Psoas muscle (tissue), 8 donors: Measurements from ENCODE around the gene BHLHA15. TPM values are rescaled to one million over a fixed set of nuclear protein-coding genes. Genes with fewer than 3 reads are reported as not detected.

Source experiments
- ATAC-seq, 4 donors: fragments of 200-7000 bp; cut with Tn5 transposase; one replicate each; pipeline ENCODE4 v1.9.1; 2020; ENCODE audit warnings: moderate library complexity in 3 of 4, mild to moderate bottlenecking in 2 of 4
- DNase-seq, 2 donors: peaks; one replicate each; pipeline ENCODE4 v3.0.0-alpha.2; 2020
- H3K27ac ChIP-seq: fragments of 200-600 bp; one replicate; pipeline ENCODE4 v1.8.0; 2022
- H3K27me3 ChIP-seq, 3 donors: fragments of 200-600 bp in 1 of 3; one replicate each; pipeline versions ENCODE4 v1.6.1 to v1.8.0; 2013 to 2022; ENCODE audit warnings: low read length in 2 of 3, mild to moderate bottlenecking in 2 of 3, moderate library complexity in 1 of 3; ENCODE audit not compliant: insufficient read depth in 3 of 3
- H3K36me3 ChIP-seq, 2 donors: fragments of 200-600 bp in 1 of 2; one replicate each; pipeline versions ENCODE4 v1.6.1 to v1.8.0; 2013 to 2022; ENCODE audit warnings: low read depth in 1 of 2, mild to moderate bottlenecking in 1 of 2, moderate library complexity in 1 of 2; ENCODE audit not compliant: insufficient read depth in 1 of 2
- H3K4me1 ChIP-seq: fragments of 200-600 bp; one replicate; pipeline ENCODE4 v1.8.0; 2022
- H3K4me3 ChIP-seq: fragments of 200-600 bp; one replicate; pipeline ENCODE4 v1.8.0; 2022; ENCODE audit warnings: mild to moderate bottlenecking
- H3K9me3 ChIP-seq: fragments of 200-600 bp; one replicate; pipeline ENCODE4 v1.8.0; 2022
- CTCF ChIP-seq: fragments of 200-600 bp; IDR thresholded peaks from one replicate; pipeline ENCODE4 v1.8.0; 2022; ENCODE audit warnings: antibody characterized with exemption
- WGBS, 3 donors: extraction: QIAGEN DNeasy Blood & Tissue Kit; methylation state at CpG; one replicate each; pipeline versions ENCODE4 v1.1.6 to v1.1.7; 2013; 5-methylcytosine and 5-hydroxymethylcytosine counted together
- intact Hi-C, 2 donors: fragments of 100-400 bp; cut with DNase I; formaldehyde crosslinking; loops; one replicate each; pipeline versions ENCODE4 v1.11.0 to v1.14.2; 2022
- polyA plus RNA-seq, 3 donors: library from polyadenylated mRNA; stranded (reverse); fragments of 200-250 nt; gene quantifications; one replicate each; pipeline ENCODE4 v1.2.3, GENCODE V29; 2013
- total RNA-seq, 4 donors: library from RNA; stranded (reverse); fragmentation: NEBNext Ultra II Directional in 2 of 4; extraction: Animal tissue kit (Norgen Biotek cat#: 25700) in 2 of 4; gene quantifications; one replicate each; pipeline versions ENCODE4 v1.2.1 to v1.2.4, GENCODE V29; 2021 to 2023
- donor health status: healthy with polysubstance abuse.
- donor health status: DM: no; HTN: no; CAD: no; lungs with moderate emphysema.
- donor health status: Bipolar disorder and iron deficiency.
- donor health status: healthy.
- donor health status: DM: yes; HTN: yes; CAD: no.
- donor health status: DM: no; HTN: no; CAD: no.
- donor health status: DM: no; HTN: no; CAD: no.
- donor health status: DM: yes; HTN: yes; CAD: no.

Gene BHLHA15
- total and polyA plus RNA-seq, 7 donors = not detected

DNA sequence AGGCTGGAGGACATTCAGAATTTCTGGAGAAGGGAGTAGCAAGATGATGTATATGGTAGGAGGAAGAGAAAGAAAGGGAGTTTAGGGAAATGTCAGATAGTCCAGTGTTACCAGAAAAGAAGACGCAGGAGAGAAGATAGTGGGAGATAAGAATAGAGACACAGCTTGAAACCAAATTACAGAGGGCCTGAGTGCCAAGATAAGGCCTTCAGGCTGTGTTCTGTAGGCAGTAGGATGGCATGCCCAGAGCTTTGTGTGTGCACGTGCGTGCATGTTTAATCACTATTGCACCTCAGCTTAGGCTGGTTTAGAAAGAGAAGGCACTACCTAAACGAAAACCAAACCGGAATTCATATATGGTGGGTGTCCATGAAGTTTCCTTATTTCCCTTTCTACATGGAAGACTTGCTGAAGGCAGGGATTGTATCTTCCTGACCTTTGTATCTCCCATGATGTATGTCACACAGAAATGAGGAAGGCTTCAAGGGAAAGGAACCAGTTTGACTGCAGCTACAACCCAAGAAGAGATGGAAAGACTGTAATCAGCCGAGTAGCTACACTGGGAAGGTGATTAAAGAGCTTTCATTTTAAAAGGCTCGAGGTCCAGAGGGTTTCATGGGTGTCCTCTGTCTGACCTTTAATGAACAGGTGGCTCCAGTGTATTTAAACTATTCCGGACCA lies 35.8 kb upstream of the BHLHA15 start:
- Histone ChIP-seq H3K4me1 (peaks cover 47% of the 10 kb centered on the region), H3K27ac (peak overlapping the region; percentile 69), H3K27me3 (no peaks in the 10 kb centered on the region), H3K4me3 (no peak overlapping the region), H3K36me3 (peaks cover 4 to 20% of the 10 kb centered on the region in 2 donors), H3K9me3 (no peaks in the 10 kb centered on the region)
- ATAC-seq (no peak), DNase-seq (no peak)
- 72 to 88% (median 72%) methylated on average over 8 of the region's 8 CpGs for WGBS, 3 donors
- intact Hi-C loops = loop anchor here (5.0 kb wide), 1 partner anchor 107 kb away; the partner anchor contains the start of gene BRI3 (in 2 of the 2)
- TF ChIP-seq CTCF = no peak

GRCh38 chr7:98177553-98177952 lies 33.7 kb upstream of the BHLHA15 start:
- TF ChIP-seq CTCF = no peak
- Histone ChIP-seq H3K36me3 (peaks cover 0 to 7% of the 10 kb centered on the region in 2 donors), H3K4me3 (peak overlapping the region; percentile 56), H3K27ac (peak overlapping the region; percentile 80), H3K4me1 (peaks cover 45% of the 10 kb centered on the region), H3K27me3 (no peaks in the 10 kb centered on the region), H3K9me3 (no peaks in the 10 kb centered on the region)
- DNase-seq = no peak
- intact Hi-C loops = loop anchor here (5.0 kb wide), 1 partner anchor 105 kb away; the partner anchor contains the start of gene BRI3 (in 2 of the 2)
- WGBS, 3 donors = 37 to 76% (median 54%) methylated on average over 6 of the region's 6 CpGs
- ATAC-seq = peak; percentile 32 to 79 (median 58)

DNA sequence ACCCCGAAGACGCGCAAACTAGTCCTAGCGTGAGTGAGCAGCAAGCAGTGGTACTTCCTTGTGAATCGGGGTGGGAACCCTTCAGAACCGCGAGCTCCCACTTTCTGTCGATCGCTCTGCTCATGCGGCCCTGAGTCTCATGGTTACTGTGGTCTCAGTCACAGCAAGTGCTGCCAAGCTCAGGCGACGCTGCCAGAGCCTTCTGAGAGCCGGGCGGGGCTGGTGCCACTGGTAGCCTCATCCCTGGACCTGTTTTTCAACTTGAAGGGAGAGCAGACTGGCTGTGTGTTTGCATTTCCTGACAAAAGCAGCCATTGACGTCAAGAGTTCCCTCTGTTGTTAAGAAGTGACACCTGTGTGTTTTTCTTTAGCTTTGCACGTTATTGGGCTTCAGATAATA lies 32.9 kb upstream of the BHLHA15 start:
- WGBS, 3 donors = 42 to 77% (median 56%) methylated on average over 16 of the region's 16 CpGs
- no peak for TF ChIP-seq CTCF
- Histone ChIP-seq H3K4me3 (peak overlapping the region; percentile 56), H3K27ac (peak overlapping the region; percentile 80), H3K27me3 (no peaks in the 10 kb centered on the region), H3K9me3 (no peaks in the 10 kb centered on the region), H3K36me3 (peaks cover 0 to 3% of the 10 kb centered on the region in 2 donors), H3K4me1 (peaks cover 45% of the 10 kb centered on the region)
- ATAC-seq (peak; percentile 76 to 86 (median 82)), DNase-seq (peak; percentile 57 to 91)
- intact Hi-C loops = loop anchor here (5.0 kb wide), 1 partner anchor 104 kb away; the partner anchor contains the start of gene BRI3 (in 2 of the 2)

- intact Hi-C loops = loop anchor here (5.0 kb wide), 1 partner anchor 103 kb away; the partner anchor contains the start of gene BRI3 (in 2 of the 2)
- Histone ChIP-seq H3K4me3 (peak overlapping the region; percentile 56), H3K36me3 (peaks cover 0 to 3% of the 10 kb centered on the region in 2 donors), H3K27me3 (no peaks in the 10 kb centered on the region), H3K27ac (peak overlapping the region; percentile 80), H3K4me1 (peaks cover 41% of the 10 kb centered on the region), H3K9me3 (no peaks in the 10 kb centered on the region)
- 78 to 88% (median 84%) methylated on average over 10 of the region's 10 CpGs for WGBS, 3 donors
- ATAC-seq (peak in 1 of 4 donors; percentile 29), DNase-seq (no peak)
- TF ChIP-seq CTCF = no peak
Measured at GRCh38 chr7:98178762-98179490, 32.3 kb upstream of the BHLHA15 start.
